Skeletal muscle satellite cell (primary cell): ENCODE data around the gene CNTNAP2.

Experiments
- H3K27me3 ChIP-seq: 2 replicates; pipeline ENCODE4 v1.7.0; 2013; ENCODE audit warnings: low read length; ENCODE audit not compliant: control insufficient read depth, insufficient read depth
- H3K36me3 ChIP-seq: 2 replicates; pipeline ENCODE4 v1.7.0; 2013; ENCODE audit warnings: mild to moderate bottlenecking, control low read depth, low read length; ENCODE audit not compliant: insufficient read depth
- H3K4me1 ChIP-seq: 2 replicates; pipeline ENCODE4 v1.7.0; 2013; ENCODE audit warnings: low read length; ENCODE audit not compliant: control insufficient read depth, insufficient read depth
- H3K4me2 ChIP-seq: 2 replicates; pipeline ENCODE4 v1.7.0; 2013; ENCODE audit warnings: mild to moderate bottlenecking, low read length
- H3K4me3 ChIP-seq: 2 replicates; pipeline ENCODE4 v1.7.0; 2013; ENCODE audit warnings: low read length
- H3K9ac ChIP-seq: 2 replicates; pipeline ENCODE4 v1.7.0; 2013; ENCODE audit warnings: mild to moderate bottlenecking, low read depth, low read length, moderate library complexity
- H3K9me3 ChIP-seq: replicated peaks from 2 replicates; pipeline ENCODE4 v1.7.0; 2013; ENCODE audit warnings: mild to moderate bottlenecking, control low read depth, low read length

Gene CNTNAP2

DNA sequence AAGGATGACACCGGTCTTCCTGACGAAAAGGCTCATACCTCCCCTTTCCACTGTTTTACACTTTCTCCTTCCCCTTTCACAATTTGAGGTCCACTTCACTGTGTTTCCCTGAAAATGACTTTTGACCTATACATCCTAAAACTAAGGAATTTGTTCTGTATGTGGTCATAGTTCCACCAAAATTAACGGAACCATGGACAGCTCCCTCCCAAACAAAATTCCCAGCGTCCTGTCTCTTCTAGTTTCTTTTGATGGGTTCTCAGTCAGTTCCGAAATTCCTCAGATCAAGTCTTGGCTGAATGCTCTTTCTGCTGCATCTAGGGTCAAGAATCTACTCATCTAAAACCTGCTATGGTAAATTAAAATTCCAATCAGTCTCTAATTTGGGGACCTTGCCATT lies 1191.9 kb downstream of the CNTNAP2 start:
- no peak overlapping the region for H3K4me2 ChIP-seq
- H3K4me3 ChIP-seq, result no peak overlapping the region
- no peaks in the 10 kb centered on the region for H3K36me3 ChIP-seq
- no peaks in the 10 kb centered on the region for H3K9me3 ChIP-seq
- no peaks in the 10 kb centered on the region for H3K4me1 ChIP-seq
- no peak overlapping the region for H3K9ac ChIP-seq
- no peaks in the 10 kb centered on the region for H3K27me3 ChIP-seq

GRCh38 chr7:147311336-147311735 lies 1194.7 kb downstream of the CNTNAP2 start:
- no peak overlapping the region for H3K9ac ChIP-seq
- H3K4me1 ChIP-seq, result no peaks in the 10 kb centered on the region
- no peaks in the 10 kb centered on the region for H3K27me3 ChIP-seq
- H3K36me3 ChIP-seq, result no peaks in the 10 kb centered on the region
- no peaks in the 10 kb centered on the region for H3K9me3 ChIP-seq
- no peak overlapping the region for H3K4me2 ChIP-seq
- no peak overlapping the region for H3K4me3 ChIP-seq

DNA sequence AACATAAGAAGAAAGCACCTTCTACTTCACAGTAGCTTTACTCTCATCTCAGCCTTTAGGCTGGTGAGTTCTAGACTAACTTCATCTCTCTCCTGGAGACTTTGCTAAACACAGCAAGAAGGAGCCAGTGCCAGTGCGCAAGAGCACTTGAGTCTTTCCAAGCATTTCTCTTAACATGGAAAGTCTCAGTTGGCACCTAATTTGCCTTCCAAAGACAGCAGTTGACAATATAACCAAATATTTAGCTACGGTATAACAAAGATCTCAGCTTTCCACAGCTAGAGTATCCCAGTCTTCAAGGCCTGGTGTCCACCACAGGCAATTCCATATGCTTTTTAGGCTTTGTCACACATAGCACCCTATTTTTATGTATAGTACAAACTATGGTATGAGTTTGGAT lies 1204.9 kb downstream of the CNTNAP2 start:
- Histone ChIP-seq H3K27me3 (no peaks in the 10 kb centered on the region), H3K4me3 (no peak overlapping the region), H3K4me1 (no peaks in the 10 kb centered on the region), H3K9ac (no peak overlapping the region), H3K9me3 (no peaks in the 10 kb centered on the region), H3K4me2 (no peak overlapping the region), H3K36me3 (no peaks in the 10 kb centered on the region)

GRCh38 chr7:147332988-147333387 lies 1216.4 kb downstream of the CNTNAP2 start:
- H3K9me3 ChIP-seq, result no peaks in the 10 kb centered on the region
- H3K9ac ChIP-seq, result no peak overlapping the region

GRCh38 chr7:147363101-147363500 lies 1246.5 kb downstream of the CNTNAP2 start:
- H3K36me3 ChIP-seq, result no peaks in the 10 kb centered on the region
- no peak overlapping the region for H3K9ac ChIP-seq
- no peaks in the 10 kb centered on the region for H3K27me3 ChIP-seq
- no peak overlapping the region for H3K4me3 ChIP-seq
- H3K9me3 ChIP-seq, result no peaks in the 10 kb centered on the region
- H3K4me1 ChIP-seq, result peaks cover 7% of the 10 kb centered on the region
- H3K4me2 ChIP-seq, result no peak overlapping the region

More at GRCh38 chr7:147332988-147333387, 1216.4 kb downstream of the CNTNAP2 start:
- Histone ChIP-seq H3K4me1 (no peaks in the 10 kb centered on the region), H3K4me2 (no peak overlapping the region), H3K36me3 (no peaks in the 10 kb centered on the region), H3K27me3 (no peaks in the 10 kb centered on the region), H3K4me3 (no peak overlapping the region)

- Histone ChIP-seq H3K4me3 (no peak overlapping the region), H3K4me1 (no peaks in the 10 kb centered on the region), H3K9ac (no peak overlapping the region), H3K36me3 (no peaks in the 10 kb centered on the region), H3K27me3 (no peaks in the 10 kb centered on the region), H3K9me3 (no peaks in the 10 kb centered on the region), H3K4me2 (no peak overlapping the region)
These were observed 1259.6 kb downstream of the CNTNAP2 start for GRCh38 chr7:147376192-147376591.

- Histone ChIP-seq H3K4me1 (no peaks in the 10 kb centered on the region), H3K4me2 (peak overlapping the region; percentile 46), H3K4me3 (no peak overlapping the region), H3K36me3 (no peaks in the 10 kb centered on the region), H3K9me3 (no peaks in the 10 kb centered on the region), H3K27me3 (no peaks in the 10 kb centered on the region), H3K9ac (peak overlapping the region; percentile 11)
These were observed 1264.3 kb downstream of the CNTNAP2 start for GRCh38 chr7:147380926-147381325.

GRCh38 chr7:147394329-147394728 lies 1277.7 kb downstream of the CNTNAP2 start:
- Histone ChIP-seq H3K36me3 (no peaks in the 10 kb centered on the region), H3K4me3 (no peak overlapping the region), H3K4me1 (no peaks in the 10 kb centered on the region), H3K27me3 (no peaks in the 10 kb centered on the region), H3K9me3 (no peaks in the 10 kb centered on the region), H3K9ac (no peak overlapping the region), H3K4me2 (no peak overlapping the region)

- peak overlapping the region; percentile 38 for H3K4me3 ChIP-seq
These were observed 1283.7 kb downstream of the CNTNAP2 start for GRCh38 chr7:147400221-147400689.

DNA sequence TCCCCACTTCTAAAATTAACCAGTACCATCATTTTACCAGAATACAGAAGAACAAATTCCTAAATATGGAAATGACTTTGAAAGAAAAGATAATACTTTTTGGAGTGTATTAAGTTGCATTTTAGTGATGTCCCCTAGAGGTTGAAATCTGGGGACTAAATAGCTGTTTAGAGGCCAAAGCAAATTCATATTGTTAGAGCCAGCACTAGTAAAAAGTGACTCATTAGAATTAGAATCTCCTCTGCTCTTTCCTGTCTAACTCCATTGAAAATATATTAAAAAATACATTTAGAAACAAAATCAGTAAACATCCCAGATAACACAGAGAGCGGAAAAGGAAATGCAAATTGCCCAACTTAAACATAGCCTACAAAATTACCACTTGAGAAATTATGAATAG lies 1284.3 kb downstream of the CNTNAP2 start:
- H3K9me3 ChIP-seq, result no peaks in the 10 kb centered on the region
- peaks cover 17% of the 10 kb centered on the region for H3K4me1 ChIP-seq
- H3K4me2 ChIP-seq, result peak overlapping the region; percentile 60
- no peaks in the 10 kb centered on the region for H3K36me3 ChIP-seq
- peak overlapping the region; percentile 67 for H3K9ac ChIP-seq
- H3K4me3 ChIP-seq, result peak overlapping the region; percentile 38
- no peaks in the 10 kb centered on the region for H3K27me3 ChIP-seq

More at GRCh38 chr7:147400221-147400689, 1283.7 kb downstream of the CNTNAP2 start:
- peaks cover 15% of the 10 kb centered on the region for H3K4me1 ChIP-seq
- H3K27me3 ChIP-seq, result no peaks in the 10 kb centered on the region
- H3K9me3 ChIP-seq, result no peaks in the 10 kb centered on the region
- peak overlapping the region; percentile 60 for H3K4me2 ChIP-seq
- H3K36me3 ChIP-seq, result no peaks in the 10 kb centered on the region
- peak overlapping the region; percentile 67 for H3K9ac ChIP-seq

- no peak overlapping the region for H3K4me2 ChIP-seq
- H3K27me3 ChIP-seq, result no peaks in the 10 kb centered on the region
- H3K9ac ChIP-seq, result no peak overlapping the region
- H3K9me3 ChIP-seq, result no peaks in the 10 kb centered on the region
- no peaks in the 10 kb centered on the region for H3K36me3 ChIP-seq
- peaks cover 20% of the 10 kb centered on the region for H3K4me1 ChIP-seq
- H3K4me3 ChIP-seq, result no peak overlapping the region
These were observed 1289.0 kb downstream of the CNTNAP2 start for GRCh38 chr7:147405621-147406020.

DNA sequence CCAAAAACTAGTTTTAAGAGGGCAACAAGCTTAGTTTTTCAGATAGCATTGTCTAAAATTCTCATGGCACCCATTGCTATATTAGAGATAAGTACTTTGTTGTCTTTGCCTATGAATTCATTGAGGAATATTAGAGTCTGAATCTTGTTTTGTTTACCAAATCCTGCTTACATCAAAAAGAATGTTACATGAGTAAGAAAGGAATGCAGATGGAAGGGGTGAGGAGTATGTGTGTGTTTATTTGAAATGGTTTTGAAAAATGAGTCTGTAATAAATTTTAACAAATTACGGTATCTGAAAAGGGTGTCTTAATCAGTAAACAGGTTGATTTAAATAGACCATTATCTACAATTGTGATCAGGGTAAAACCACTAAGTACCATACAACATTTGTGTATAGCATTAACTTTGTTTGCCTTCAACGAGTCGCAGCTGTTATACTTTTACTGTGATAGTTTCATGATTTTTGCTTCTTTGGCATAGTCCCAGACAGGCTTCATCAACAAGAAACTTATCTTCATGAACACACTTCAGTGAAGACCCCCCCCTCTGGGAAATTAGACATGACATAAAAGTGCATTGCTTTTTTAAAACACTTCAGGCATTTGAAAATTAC lies 1290.0 kb downstream of the CNTNAP2 start:
- Histone ChIP-seq H3K4me2 (peak overlapping the region; percentile 56), H3K9me3 (no peaks in the 10 kb centered on the region), H3K4me3 (no peak overlapping the region), H3K36me3 (no peaks in the 10 kb centered on the region), H3K27me3 (no peaks in the 10 kb centered on the region), H3K4me1 (peaks cover 21% of the 10 kb centered on the region), H3K9ac (peak overlapping the region; percentile 6)
